ENCODE data around the gene ACSL5.
"Not testable (repeated sequence)": the region's sequence is repeated elsewhere in the genome, so short reads cannot be mapped to it uniquely, and the experiment has no call there.

ACSL5 gene

DNA sequence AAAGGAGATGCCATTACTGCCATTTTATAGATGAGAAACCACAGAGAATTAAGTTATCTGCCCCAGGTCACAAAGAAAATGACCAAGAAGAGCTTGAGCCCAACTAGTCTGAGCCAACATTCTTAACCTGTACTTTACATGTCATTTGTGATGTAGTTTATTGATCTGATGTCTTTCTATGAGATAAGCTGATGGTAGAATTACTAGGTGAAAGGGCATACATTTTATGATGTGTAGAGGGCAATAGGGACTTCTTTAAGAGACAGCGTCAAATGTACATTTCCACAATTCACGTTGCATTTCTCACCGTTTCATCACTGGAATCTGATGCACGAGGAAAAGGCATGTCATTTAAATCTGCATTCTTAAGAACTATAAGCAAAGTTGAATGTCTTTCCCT is 11.3 kb downstream of the ACSL5 start:
- TF ChIP-seq, protein P1, sequence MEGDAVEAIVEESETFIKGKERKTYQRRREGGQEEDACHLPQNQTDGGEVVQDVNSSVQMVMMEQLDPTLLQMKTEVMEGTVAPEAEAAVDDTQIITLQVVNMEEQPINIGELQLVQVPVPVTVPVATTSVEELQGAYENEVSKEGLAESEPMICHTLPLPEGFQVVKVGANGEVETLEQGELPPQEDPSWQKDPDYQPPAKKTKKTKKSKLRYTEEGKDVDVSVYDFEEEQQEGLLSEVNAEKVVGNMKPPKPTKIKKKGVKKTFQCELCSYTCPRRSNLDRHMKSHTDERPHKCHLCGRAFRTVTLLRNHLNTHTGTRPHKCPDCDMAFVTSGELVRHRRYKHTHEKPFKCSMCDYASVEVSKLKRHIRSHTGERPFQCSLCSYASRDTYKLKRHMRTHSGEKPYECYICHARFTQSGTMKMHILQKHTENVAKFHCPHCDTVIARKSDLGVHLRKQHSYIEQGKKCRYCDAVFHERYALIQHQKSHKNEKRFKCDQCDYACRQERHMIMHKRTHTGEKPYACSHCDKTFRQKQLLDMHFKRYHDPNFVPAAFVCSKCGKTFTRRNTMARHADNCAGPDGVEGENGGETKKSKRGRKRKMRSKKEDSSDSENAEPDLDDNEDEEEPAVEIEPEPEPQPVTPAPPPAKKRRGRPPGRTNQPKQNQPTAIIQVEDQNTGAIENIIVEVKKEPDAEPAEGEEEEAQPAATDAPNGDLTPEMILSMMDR (IDR thresholded peaks at IDR 0.05; ENCODE audit: insufficient read depth, low read depth, low read length, missing control alignments), result no peak
- DNase-seq (ENCODE audit: low read depth), result no peak
- no peak overlapping the region for H3K4me3 ChIP-seq (ENCODE audit: low read depth, low read length)

DNA sequence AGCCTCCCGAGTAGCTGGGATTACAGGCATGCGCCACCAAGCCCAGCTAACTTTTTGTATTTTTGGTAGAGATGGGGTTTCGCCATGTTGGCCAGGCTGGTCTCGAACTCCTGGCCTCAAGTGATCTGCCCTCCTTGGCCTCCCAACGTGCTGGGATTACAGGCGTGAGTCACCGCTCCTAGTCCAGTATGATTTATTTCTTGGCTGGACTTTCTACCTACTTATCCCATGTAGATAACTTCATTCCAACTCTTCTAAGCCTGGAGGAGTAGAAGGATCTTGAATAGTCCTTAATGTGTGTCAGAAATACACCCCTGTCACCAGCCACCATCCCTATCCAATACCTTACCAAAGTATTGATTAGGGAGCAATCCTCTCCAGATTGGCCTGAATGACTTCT is 14.1 kb downstream of the ACSL5 start:
- not testable (repeated sequence) for DNase-seq (ENCODE audit: low read depth)

DNA sequence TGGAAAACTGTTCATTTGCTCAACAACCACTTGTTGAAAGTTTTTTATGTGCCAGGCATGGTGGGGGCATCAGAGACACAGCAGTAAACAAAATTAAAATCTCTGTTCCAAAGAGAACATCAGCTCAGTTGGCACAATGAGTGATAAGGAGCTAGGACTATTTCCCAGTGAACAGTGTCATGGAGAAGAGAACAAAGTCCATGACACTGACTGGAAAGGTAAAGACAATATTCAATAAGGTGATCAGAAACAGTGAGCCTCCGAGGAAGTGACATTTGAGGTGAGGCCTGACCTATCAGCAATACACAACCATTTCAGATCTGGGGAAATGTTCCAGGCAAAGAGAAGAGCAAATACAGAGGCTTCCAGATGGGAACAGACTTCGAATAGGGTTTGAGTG is 14.6 kb downstream of the ACSL5 start:
- DNase-seq (ENCODE audit: low read depth), result no peak
- no peak overlapping the region for H3K4me3 ChIP-seq (ENCODE audit: low read depth, low read length)
- TF ChIP-seq, protein P1 (IDR thresholded peaks at IDR 0.05; ENCODE audit: insufficient read depth, low read depth, low read length, missing control alignments), result no peak

More for the DNA sequence above, 14.1 kb downstream of the ACSL5 start:
- H3K4me3 ChIP-seq (ENCODE audit: low read depth, low read length), result not testable (repeated sequence)

DNA sequence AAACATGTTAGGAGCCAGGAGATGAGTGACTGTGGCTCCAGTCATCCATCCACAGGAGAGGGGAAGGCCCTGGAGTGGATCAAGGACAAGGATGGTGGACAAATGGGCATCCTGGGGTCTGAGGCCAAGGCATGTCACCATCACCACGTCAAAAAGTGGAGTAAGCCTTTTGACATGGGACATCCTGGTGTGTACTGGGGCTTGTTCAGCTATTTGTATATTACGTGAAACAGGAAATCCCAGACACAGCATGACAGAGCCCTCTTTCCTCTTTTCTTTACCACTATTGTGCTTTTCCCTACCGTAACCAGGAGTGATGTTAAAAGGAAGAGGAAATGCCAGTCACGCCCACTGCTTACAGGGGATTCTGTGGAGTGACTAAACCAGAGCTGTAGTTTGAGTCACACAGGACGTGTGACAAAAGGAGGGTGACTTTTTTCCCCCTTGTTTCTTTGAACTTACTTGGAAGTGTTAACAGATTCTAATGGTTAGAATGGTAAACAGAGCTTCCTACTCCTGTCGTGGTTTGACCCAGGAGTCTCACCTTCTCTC is 15.4 kb downstream of the ACSL5 start:
- H3K4me3 ChIP-seq (ENCODE audit: low read depth, low read length), result no peak overlapping the region
- DNase-seq (ENCODE audit: low read depth), result peak; percentile 57
- TF ChIP-seq, protein P1 (IDR thresholded peaks at IDR 0.05; ENCODE audit: insufficient read depth, low read depth, low read length, missing control alignments), result no peak

DNA sequence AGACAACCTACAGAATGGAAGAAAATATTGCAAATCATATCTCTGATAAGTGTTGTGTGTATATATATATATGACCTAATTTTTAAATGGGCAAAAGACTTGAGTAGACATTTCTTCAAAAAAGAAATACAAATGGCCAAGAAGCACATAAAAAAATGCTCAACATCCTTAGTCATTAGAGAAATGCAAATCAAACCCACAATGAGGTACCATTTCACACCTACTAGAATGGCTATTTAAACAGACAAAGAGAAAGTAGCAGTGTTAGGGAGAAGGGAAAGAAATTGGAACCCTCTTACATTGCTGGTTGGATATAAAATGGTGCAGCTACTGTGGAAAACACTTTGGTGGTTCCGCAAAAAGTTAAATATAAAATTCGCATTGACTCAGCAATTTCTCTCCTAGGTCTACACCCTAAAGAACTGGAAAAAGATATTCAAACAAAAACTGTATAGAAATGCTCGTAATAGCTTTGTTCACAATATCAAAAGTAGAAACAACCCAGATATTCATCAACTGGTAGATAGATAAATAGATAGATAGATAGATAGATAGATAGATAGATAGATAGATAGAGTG is 16.3 kb downstream of the ACSL5 start:
- DNase-seq (ENCODE audit: low read depth), result peak; percentile 16
- H3K4me3 ChIP-seq (ENCODE audit: low read depth, low read length), result no peak overlapping the region
- TF ChIP-seq, protein P1 (IDR thresholded peaks at IDR 0.05; ENCODE audit: insufficient read depth, low read depth, low read length, missing control alignments), result no peak

DNA sequence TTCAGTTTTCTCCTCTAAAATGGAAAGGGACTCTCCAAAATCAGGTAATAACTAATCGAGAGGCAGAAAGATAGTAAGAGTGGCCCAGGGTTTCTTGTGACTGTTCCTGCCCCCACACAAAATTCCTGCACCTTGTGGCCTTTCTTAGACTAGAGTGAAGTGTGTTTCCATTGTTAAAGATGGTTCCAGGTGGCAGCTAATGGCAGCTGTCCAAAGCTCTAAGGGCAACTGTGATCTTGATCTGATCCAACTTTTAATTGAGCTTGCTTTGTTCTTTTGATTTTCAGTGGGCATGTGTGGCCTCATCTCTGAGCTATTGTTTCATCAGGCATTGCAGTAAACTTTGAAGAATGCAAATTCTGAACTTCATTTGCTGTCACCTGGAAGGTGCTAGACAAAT is 19.4 kb downstream of the ACSL5 start:
- TF ChIP-seq, protein P1 (IDR thresholded peaks at IDR 0.05; ENCODE audit: insufficient read depth, low read depth, low read length, missing control alignments), result no peak
- no peak overlapping the region for H3K4me3 ChIP-seq (ENCODE audit: low read depth, low read length)
- DNase-seq (ENCODE audit: low read depth), result no peak

DNA sequence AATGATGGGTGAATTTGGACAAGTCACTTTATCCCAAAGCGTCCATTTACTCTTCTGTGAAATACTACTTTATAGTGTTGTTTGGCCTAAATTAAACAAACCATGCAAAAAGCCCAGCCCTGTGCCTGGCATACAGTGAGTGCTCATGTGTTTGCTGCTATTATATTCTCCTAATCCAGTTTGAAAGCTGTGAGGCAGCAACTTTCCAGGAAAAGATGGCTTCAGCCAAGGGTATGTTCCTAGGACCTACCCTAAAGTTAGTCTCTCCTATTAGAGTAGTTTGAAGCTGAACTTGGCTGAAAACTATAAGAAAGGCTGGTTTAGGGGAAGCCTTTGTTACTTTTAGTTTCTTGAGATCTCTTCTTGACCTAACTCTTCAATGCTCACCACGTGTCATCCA is 19.9 kb downstream of the ACSL5 start:
- no peak overlapping the region for H3K4me3 ChIP-seq (ENCODE audit: low read depth, low read length)
- TF ChIP-seq, protein P1 (IDR thresholded peaks at IDR 0.05; ENCODE audit: insufficient read depth, low read depth, low read length, missing control alignments), result no peak
- no peak for DNase-seq (ENCODE audit: low read depth)

All from GM12865 (cell line).